Endothelial cell of umbilical vein (primary cell): ENCODE measurements around the gene B3GNT3.

Experiments used
- EZH2 ChIP-seq: IDR thresholded peaks from 2 replicates; pipeline ENCODE4 v1.6.1; 2012; ENCODE audit warnings: borderline replicate concordance, low read depth, mild to moderate bottlenecking, moderate library complexity, low read length, inconsistent platforms; ENCODE audit not compliant: severe bottlenecking
- JUN ChIP-seq: IDR thresholded peaks from 2 replicates; pipeline ENCODE4 v1.6.1; 2011; ENCODE audit warnings: borderline replicate concordance, low read depth; ENCODE audit not compliant: insufficient read length, insufficient read depth
- MYC ChIP-seq: IDR thresholded peaks from one replicate; pipeline ENCODE4 v1.6.1; 2011; ENCODE audit warnings: mild to moderate bottlenecking, low read depth, low read length
- POLR2A ChIP-seq: IDR thresholded peaks from 2 replicates; pipeline ENCODE4 v1.6.1; 2012; ENCODE audit warnings: low read depth, mild to moderate bottlenecking, control low read depth, low read length
- POLR2AphosphoS5 ChIP-seq: IDR thresholded peaks from 2 replicates; pipeline ENCODE4 v1.6.1; 2012; ENCODE audit warnings: low read depth, mild to moderate bottlenecking, control low read depth, low read length, moderate library complexity; ENCODE audit not compliant: insufficient read depth
- TF ChIP-seq, protein P1 (sequence below), 2 donors: IDR thresholded peaks; 1 replicate in 1 of 2; 2 replicates in 1 of 2; pipeline ENCODE4 v1.5.1; 2011; ENCODE audit warnings: low read length in 2 of 2, mild to moderate bottlenecking in 2 of 2, moderate library complexity in 2 of 2, control low read depth in 1 of 2, inconsistent platforms in 1 of 2, low read depth in 1 of 2; ENCODE audit not compliant: insufficient read depth in 1 of 2; ENCODE audit errors: extremely low read depth in 1 of 2
- TF ChIP-seq, protein P2 (sequence below): IDR thresholded peaks from 2 replicates; pipeline ENCODE4 v1.6.1; 2011; ENCODE audit not compliant: insufficient read depth, insufficient read length

DNA sequence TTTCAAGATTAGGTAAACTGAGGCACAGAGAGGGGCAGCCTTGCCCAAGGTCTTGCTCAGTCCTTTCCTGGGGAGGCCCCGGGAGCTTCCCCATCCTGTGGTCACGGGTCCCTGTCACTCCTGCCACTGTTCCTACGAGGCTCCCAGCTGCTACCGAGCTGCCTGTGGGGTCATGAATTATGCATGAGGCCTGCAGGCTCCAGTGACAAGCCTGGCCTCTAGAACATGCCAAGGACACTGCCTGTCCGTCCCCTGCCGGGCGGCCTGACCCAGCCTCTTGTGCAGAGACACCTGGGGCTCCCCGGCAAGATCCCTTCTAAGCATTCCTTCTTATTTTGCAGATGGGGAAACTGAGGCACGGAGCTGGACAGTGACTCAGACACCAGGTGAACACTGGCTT lies 41.0 kb upstream of the B3GNT3 start:
- TF ChIP-seq EZH2: no peak
- TF ChIP-seq, protein P1, sequence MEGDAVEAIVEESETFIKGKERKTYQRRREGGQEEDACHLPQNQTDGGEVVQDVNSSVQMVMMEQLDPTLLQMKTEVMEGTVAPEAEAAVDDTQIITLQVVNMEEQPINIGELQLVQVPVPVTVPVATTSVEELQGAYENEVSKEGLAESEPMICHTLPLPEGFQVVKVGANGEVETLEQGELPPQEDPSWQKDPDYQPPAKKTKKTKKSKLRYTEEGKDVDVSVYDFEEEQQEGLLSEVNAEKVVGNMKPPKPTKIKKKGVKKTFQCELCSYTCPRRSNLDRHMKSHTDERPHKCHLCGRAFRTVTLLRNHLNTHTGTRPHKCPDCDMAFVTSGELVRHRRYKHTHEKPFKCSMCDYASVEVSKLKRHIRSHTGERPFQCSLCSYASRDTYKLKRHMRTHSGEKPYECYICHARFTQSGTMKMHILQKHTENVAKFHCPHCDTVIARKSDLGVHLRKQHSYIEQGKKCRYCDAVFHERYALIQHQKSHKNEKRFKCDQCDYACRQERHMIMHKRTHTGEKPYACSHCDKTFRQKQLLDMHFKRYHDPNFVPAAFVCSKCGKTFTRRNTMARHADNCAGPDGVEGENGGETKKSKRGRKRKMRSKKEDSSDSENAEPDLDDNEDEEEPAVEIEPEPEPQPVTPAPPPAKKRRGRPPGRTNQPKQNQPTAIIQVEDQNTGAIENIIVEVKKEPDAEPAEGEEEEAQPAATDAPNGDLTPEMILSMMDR (IDR thresholded peaks at IDR 0.05; ENCODE audit: extremely low read depth in 1 of 2, insufficient read depth in 1 of 2, low read depth in 1 of 2, low read length in 2 of 2): no peak
- TF ChIP-seq POLR2AphosphoS5: no peak
- no peak for TF ChIP-seq MYC
- no peak for TF ChIP-seq POLR2A
- TF ChIP-seq JUN: no peak
- TF ChIP-seq, protein P2, sequence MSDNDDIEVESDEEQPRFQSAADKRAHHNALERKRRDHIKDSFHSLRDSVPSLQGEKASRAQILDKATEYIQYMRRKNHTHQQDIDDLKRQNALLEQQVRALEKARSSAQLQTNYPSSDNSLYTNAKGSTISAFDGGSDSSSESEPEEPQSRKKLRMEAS: no peak
